Measurements from ENCODE around the gene UST.
"Not testable (repeated sequence)": the region's sequence is repeated elsewhere in the genome, so short reads cannot be mapped to it uniquely, and the experiment has no call there.

Gene UST

GRCh38 chr6:149077208-149077607 is 330.4 kb downstream of the UST start:
- DNase-seq, result no peak

DNA sequence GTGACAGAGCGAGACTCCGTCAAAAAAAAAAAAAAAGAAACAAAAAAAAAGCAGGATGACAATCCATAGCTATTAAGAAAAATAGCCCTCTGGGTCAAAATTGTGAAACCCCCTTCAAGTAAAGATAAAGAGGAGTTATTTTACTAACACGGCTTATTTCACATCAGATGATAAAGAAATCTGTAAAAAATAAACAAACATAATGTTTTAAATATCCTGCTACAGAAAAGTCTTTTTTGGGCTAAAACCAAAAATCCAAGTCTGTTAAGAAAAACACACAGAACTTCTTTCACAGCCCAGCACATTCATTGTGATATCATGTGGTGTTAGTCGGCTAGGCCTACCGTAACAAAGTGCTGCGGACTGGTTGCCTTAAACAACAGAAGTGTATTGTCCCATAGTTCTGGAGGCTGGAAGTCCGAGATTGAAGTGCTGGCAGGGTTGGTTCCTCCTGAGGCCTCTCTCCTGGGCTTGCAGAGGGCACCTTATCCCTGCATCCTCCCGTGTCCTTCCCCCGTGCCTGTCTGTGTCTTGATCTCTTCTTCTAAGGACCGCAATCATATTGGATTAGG is 331.5 kb downstream of the UST start:
- DNase-seq, result no peak

GRCh38 chr6:149079456-149079855 is 332.6 kb downstream of the UST start:
- no peak for DNase-seq

- no peak for DNase-seq
Observed at GRCh38 chr6:149079911-149080491, 333.2 kb downstream of the UST start.

GRCh38 chr6:149080511-149080910 is 333.7 kb downstream of the UST start:
- no peak for DNase-seq

GRCh38 chr6:149081281-149081680 is 334.5 kb downstream of the UST start:
- DNase-seq, result no peak

GRCh38 chr6:149082320-149082719 is 335.5 kb downstream of the UST start:
- DNase-seq, result peak; percentile 33

GRCh38 chr6:149084026-149084425 is 337.2 kb downstream of the UST start:
- DNase-seq, result no peak

DNA sequence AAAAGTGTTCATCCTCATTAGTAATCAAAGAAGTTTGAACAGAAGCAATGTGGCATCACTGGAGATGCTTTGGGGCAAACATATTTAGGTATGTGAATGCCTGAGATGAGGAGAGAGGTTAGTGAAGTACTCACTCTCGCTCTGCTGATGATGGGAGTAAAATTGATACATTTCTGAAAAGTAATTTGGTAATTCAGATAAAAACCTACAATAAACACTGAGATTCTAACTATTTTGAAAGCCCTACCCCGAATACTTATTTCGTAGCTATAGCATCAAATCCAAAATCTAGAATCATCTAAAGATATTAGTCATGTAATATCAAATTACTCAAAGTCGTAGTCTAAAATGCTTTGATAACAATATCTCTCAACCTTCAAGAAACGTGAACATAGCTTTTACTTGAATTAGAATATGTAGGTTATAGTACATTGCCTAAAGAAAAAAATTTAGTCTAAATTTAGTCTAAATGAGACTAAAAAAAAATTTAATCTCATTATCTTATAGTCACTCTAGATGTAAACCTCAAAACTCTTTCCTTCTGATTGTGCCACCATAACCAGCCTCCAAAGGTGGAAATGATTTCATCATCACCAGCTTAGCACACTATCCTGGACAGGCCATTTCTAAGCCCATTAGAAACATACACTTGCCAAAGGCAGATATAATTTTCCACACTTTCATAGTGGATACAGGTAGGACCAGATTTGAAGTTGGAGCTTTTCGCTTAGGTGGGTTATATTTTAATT is 338.2 kb downstream of the UST start:
- DNase-seq, result no peak

DNA sequence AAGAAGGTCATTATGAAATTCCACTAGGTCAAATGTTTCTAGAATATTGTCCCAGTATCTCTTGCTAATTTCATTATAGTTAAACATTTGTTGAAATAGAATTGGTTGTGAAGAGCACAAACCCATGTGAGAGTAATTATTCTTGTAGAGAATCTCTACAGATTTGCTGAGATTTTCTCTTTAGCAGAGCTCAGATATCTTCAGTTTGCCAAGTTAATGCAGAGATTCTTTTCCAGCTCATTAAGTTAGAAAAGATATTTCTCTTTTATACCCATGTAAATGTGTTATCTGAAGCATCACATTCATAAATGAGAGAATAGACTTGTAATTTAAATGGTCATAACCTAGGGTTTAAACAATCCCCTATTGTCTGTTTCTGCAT is 338.7 kb downstream of the UST start:
- no peak for DNase-seq

DNA sequence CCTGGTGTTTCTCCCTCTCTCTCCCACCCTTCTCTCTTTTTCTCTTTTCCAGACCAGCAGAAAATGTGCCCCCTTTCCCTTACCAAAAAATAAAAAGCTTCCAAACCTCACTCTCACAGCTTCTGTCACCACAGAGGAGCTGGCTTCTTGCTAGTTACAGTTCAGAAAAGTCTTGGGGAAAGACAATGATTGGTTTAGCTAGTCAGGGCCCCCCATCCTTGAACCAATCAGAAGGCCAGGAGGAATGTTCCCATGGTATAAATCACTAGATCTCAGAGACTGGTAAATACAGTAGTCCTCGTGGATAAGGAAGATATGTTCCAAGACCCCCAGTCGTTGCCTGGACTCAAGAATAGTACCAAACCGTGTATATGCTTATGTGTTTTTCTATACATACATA is 339.5 kb downstream of the UST start:
- DNase-seq, result no peak

GRCh38 chr6:149087898-149088297 is 341.1 kb downstream of the UST start:
- DNase-seq, result no peak

DNA sequence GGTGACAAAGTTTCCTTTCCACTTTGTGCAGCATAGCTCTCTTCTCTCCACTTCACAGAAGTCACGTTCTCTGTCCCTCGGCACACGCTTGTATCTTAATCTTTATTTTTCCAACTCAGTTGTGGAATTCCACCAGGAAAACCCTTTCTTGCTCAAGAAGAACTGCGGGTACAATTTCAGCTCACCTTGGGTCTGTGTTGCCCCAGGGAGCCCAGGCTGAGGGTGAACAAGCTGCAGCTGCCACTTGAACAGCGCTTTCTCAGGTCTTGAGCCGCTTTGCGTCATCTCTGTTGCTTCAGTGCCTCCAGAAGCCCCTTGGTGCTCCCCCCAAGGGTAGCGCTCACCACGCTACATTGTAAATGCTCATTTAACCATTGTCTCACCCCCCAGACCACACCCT is 341.5 kb downstream of the UST start:
- DNase-seq, result no peak

DNA sequence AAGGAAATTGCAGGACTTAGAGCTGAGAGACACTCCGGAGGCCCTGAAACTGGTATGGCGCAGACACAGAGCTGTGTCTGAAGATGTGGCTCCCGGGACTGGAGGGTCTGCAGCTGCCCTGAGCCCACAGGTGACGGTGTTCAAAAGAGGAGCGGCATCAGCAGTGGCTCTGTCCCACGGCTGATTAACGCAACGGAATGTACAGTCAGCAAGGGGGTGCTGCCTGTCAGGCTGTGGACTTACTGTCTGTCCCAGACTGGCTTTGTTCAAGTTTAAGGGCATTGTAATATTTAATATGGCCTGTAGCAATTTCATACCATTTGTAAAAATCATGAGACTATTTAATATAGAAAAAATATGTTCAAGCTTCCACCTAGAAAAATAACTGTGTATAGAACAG is 342.7 kb downstream of the UST start:
- no peak for DNase-seq

DNA sequence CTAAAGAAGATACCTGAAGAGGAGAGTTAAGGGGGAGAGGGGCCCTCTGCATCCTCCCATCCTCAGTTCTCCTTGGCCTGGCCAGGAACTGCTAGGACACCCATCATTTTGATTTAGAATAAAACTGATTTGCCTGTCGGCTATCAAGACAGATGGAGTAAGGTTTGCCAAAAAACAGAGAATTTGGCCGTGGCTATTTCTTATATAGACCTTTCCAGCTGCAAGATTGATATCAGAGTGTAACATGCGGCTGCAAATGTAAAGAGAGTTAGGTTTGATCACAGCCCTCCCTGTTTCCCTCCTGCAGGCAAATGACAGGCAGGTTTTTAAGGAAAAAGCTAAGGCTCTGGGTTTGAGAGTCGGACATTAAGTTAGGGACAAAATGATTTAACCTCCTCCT is 344.1 kb downstream of the UST start:
- DNase-seq, result no peak

DNA sequence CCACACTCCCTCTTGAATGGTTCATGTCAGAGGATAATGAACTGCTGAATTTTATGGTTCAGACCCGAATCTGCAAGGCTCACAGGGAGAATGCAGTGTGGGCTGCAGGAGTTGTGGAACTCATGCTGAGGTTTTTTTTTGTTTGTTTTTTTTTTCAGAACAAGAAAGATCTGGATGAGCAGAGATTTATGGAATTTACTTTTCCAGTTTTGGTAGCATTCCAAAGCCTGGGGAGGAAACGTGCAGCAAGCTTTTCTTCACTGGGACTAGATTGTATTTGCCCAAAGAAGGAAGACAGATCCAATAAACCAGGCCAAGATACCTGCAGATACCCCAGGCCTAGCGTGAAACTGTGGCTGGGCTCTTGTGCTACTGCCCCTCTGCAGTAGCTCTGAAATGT is 346.8 kb downstream of the UST start:
- DNase-seq, result no peak

- no peak for DNase-seq
Observed at GRCh38 chr6:149094156-149094555, 347.3 kb downstream of the UST start.

- DNase-seq, result no peak
Observed at GRCh38 chr6:149094934-149095351, 348.1 kb downstream of the UST start.

- DNase-seq, result no peak
Observed at GRCh38 chr6:149095842-149096241, 349.0 kb downstream of the UST start.

DNA sequence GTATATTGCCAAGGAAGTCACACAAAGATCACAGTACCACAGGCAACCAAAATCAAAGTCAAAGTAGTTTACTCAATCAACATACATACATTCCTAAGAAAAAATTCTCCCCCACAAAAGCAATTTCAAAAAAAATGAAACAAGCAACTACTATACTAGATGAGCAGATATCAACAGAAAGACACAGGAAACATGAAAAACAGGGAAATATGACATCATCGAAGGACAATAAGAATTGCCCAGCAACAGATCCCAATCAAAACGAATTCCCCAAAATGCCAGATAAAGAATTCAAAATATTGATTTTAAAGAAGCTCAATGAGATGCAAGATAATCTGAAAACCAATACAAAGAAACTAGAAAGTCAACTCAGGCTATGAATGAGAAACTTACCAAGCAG is 351.0 kb downstream of the UST start:
- DNase-seq, result no peak

DNA sequence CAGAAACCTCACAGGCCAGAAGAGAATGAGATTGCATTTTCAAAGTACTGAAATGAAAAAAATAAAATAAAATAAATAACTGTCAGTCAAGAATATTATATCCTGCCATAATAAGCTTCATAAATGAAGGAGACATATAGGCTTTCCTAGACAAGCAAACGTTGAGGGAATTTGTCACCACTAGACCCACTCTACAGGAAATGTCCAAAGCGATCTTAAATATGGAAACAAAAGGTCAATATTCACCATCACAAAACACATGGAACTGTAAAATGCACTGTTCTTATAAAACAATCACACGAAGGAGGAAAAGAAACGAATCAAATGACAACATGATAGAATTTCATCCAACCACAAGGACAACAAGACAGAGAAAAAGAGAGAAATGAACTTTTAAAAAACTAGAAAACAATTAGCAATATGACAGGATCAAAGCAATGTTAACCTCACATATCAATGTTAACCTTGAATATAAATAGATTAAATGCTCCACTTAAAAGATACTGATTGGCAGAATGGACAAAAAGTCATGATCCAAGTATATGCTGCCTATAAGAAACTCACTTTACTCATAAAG is 352.0 kb downstream of the UST start:
- no peak for DNase-seq

DNA sequence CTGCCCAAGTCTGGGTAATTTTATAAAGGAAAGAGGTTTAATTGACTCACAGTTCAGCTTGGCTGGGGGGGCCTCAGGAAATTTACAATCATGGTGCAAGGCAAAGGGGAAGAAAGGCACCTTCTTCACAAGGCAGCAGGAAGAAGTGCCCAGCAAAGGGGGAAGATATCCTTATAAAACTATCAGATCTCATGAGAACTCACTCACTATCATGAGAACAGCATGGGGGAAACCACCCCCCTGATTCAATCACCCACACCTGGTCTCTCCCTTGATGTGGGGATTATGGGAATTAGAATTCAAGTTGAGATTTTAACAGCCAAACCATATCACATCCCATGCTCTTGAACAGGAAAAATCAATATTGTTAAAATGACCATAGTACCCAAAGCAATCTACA is 355.5 kb downstream of the UST start:
- DNase-seq, result no peak

GRCh38 chr6:149103950-149104349 is 357.1 kb downstream of the UST start:
- not testable (repeated sequence) for DNase-seq

DNA sequence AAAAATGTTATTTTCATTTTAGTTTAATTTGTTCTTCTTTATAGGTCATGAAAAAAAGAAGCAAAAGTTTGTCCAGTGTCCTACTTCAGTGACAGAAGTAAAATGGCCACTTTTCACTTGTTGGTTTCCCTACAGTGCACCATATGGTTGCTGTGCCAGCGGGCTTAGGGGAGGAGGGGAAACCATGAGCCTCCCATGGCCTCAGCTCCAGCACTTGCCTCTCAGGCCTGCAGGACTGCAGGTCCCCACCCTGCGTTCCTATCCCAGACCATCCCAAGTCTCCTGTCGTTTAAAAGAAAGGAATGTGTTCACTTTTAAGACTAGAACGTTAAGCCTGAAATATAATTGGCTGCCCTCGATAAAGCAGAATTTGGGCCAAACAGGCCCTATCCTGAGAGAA is 360.7 kb downstream of the UST start:
- no peak for DNase-seq

Measured in SHP77 treated with DMSO at 0.1 percent for 48 hours (cell line).